ENCODE measurements around the gene ERN1.
A peak's percentile ranks its signal among the peaks of the same experiment; 100 is the strongest.
"Not testable (repeated sequence)": the region's sequence is repeated elsewhere in the genome, so short reads cannot be mapped to it uniquely, and the experiment has no call there.

The ERN1 gene

GRCh38 chr17:64134216-64134970 lies 4.4 kb upstream of the ERN1 start:
- no peak for DNase-seq (ENCODE audit: low read depth)

- DNase-seq (ENCODE audit: low read depth): no peak
Measured at GRCh38 chr17:64133546-64134215, 3.7 kb upstream of the ERN1 start.

- DNase-seq (ENCODE audit: low read depth): no peak
Measured at GRCh38 chr17:64131606-64132270, 1.8 kb upstream of the ERN1 start.

GRCh38 chr17:64130559-64131001 lies 636 bp upstream of the ERN1 start:
- DNase-seq (ENCODE audit: low read depth): peak; percentile 51

GRCh38 chr17:64129515-64129764 lies 504 bp downstream of the ERN1 start:
- DNase-seq (ENCODE audit: low read depth): no peak

- DNase-seq (ENCODE audit: low read depth): no peak
Measured at GRCh38 chr17:64128787-64129514, 993 bp downstream of the ERN1 start.

- no peak for DNase-seq (ENCODE audit: low read depth)
Measured at GRCh38 chr17:64126918-64127317, 3.0 kb downstream of the ERN1 start.

- no peak for DNase-seq (ENCODE audit: low read depth)
Measured at GRCh38 chr17:64125937-64126336, 4.0 kb downstream of the ERN1 start.

- no peak for DNase-seq (ENCODE audit: low read depth)
Measured at GRCh38 chr17:64124609-64125008, 5.3 kb downstream of the ERN1 start.

GRCh38 chr17:64123114-64123513 lies 6.8 kb downstream of the ERN1 start:
- no peak for DNase-seq (ENCODE audit: low read depth)

GRCh38 chr17:64120972-64121786 lies 8.8 kb downstream of the ERN1 start:
- DNase-seq (ENCODE audit: low read depth): not testable (repeated sequence)

GRCh38 chr17:64120159-64120810 lies 9.7 kb downstream of the ERN1 start:
- no peak for DNase-seq (ENCODE audit: low read depth)

- DNase-seq (ENCODE audit: low read depth): no peak
Measured at GRCh38 chr17:64117981-64118979, 11.7 kb downstream of the ERN1 start.

GRCh38 chr17:64115822-64116534 lies 14.0 kb downstream of the ERN1 start:
- no peak for DNase-seq (ENCODE audit: low read depth)

GRCh38 chr17:64115043-64115698 lies 14.8 kb downstream of the ERN1 start:
- no peak for DNase-seq (ENCODE audit: low read depth)

GRCh38 chr17:64113006-64113405 lies 16.9 kb downstream of the ERN1 start:
- no peak for DNase-seq (ENCODE audit: low read depth)

GRCh38 chr17:64111831-64112230 lies 18.1 kb downstream of the ERN1 start:
- DNase-seq (ENCODE audit: low read depth): no peak

GRCh38 chr17:64110379-64111152 lies 19.4 kb downstream of the ERN1 start:
- no peak for DNase-seq (ENCODE audit: low read depth)

Measured in GM04504 (cell line).